ENCODE results near the gene DPP10.
"Not testable (repeated sequence)": the region's sequence is repeated elsewhere in the genome, so short reads cannot be mapped to it uniquely, and the experiment has no call there.

The DPP10 gene

DNA sequence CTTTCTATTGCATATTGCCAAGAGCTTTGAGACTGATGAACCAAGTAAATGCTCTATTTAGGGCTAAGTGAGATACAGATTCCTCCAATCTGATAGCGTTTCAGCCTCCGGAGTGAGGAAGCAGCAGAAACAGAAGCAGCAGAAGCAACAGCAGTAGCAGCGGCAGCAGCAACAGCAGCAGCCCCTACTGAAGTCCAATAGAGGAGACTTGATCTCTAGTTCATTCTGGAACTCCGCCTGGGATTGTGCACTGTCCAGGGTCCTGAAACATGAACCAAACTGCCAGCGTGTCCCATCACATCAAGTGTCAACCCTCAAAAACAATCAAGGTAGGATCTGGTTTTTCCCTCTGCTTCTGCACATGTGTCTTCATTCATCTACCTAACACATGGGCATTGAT lies at the start of gene DPP10:
DPP10 (plus strand) TSS at position 132 of the 400 bp plus-strand sequence.
- peak; percentile 48 for FAIRE-seq

DNA sequence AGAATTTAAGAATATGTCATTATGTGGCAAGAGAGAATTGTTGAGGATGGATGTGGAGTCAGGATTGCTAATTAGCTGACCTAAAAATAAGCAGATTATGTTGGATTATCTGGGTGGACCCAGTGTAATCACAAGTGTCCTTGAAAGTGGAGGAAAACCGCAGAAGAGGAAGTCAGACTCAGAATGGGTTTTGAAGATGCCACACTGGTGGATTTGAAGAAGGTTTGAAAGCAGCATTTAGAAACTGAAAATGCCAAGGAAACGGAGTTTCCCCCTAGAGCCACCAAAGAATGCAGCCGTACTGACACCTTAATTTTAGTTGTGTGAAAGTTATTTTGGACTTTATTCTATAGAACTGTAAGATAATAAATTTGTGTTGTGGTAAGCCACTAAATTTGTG lies 41.6 kb upstream of the DPP10 start:
- DNase-seq (ENCODE audit: low spot score) = no peak
- no peak for FAIRE-seq

More for the DNA sequence above, at the start of gene DPP10:
- peak; percentile 57 for DNase-seq (ENCODE audit: low spot score)

DNA sequence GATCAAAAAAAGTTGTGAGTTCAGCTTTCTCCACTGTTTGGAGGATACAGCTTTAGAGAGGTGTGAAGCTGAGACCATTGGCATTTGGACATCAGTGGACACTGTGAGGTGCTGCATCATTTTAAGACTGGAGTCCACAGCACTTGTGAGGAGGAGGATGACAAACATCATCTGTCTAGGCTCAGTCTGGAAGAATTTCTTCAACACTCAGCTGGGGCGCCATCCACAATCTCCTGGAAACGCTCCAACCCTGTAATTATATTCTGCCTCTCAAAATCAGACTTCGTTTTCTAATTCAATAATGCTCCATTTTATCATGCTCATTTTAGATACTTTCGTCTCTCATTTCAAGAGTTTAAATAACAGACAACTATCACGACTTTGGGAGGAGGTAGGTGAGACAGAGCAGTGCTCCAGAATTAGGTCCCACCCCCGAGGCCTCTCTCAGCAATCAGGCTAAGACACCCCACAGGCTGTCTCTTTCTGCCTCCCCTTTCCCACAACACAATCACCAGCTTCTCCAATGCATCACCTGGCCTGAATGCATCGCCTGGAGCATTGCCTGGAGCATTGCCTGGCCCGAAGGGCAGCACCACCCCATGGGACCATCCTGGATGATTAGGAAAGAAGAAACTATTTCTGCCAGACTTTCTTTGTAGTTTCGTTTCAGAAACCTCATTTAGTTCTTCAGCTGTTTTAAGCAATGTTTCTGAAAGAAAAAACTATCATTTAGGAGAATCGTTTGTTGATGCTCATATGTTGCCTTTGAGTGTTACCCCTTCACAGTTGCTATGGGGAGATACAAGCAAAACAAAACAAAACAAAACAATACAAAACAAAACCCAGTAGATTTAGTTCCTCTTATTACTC lies 37.0 kb upstream of the DPP10 start:
- DNase-seq (ENCODE audit: low spot score) (no peak), FAIRE-seq (no peak)

GRCh38 chr2:114406347-114406746 lies 36.1 kb upstream of the DPP10 start:
- FAIRE-seq (no peak), DNase-seq (ENCODE audit: low spot score) (no peak)

GRCh38 chr2:114407353-114407752 lies 35.1 kb upstream of the DPP10 start:
- FAIRE-seq = not testable (repeated sequence)

DNA sequence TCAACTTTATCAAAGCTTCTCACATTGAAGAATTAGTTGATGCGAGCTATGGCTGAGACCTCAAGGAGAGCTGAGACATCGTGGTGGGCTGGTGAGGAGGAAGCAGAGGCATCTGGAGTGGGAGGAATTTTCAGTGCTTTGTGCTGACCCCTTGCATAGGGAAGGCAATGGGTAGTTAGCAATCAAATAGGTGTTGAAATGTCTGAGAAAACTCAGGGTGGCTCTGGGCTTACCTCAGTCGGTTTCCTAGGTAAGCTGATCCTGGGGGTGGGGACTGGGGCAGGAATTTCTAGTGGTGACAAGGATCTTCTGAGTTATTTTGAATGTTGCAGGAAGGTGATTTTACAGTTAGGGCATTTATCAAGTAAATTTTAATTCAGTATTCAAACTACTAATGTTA lies 20.7 kb upstream of the DPP10 start:
- DNase-seq (ENCODE audit: low spot score) (no peak), FAIRE-seq (no peak)

More at GRCh38 chr2:114407353-114407752, 35.1 kb upstream of the DPP10 start:
- DNase-seq (ENCODE audit: low spot score) = not testable (repeated sequence)

DNA sequence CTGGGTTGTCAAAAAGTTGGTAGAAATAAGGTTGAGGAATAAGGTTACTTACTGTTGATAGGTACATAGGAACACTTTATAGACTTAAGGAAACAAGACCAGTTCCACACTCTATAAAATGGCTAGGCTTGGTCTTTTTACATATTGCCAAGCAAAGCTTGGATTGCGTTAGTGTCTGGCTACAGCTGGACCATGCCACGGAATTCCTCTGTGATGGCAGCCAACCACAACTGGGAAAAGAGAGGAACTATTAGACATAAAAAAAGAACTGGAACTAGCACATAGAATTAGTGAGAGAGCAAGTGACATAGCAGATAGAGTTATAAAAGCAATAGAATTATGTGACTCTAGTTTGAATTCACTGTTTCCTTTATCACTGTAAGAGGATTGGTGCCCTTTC lies 17.7 kb upstream of the DPP10 start:
- no peak for DNase-seq (ENCODE audit: low spot score)
- FAIRE-seq = no peak

GRCh38 chr2:114426756-114427155 lies 15.7 kb upstream of the DPP10 start:
- FAIRE-seq = no peak
- no peak for DNase-seq (ENCODE audit: low spot score)

DNA sequence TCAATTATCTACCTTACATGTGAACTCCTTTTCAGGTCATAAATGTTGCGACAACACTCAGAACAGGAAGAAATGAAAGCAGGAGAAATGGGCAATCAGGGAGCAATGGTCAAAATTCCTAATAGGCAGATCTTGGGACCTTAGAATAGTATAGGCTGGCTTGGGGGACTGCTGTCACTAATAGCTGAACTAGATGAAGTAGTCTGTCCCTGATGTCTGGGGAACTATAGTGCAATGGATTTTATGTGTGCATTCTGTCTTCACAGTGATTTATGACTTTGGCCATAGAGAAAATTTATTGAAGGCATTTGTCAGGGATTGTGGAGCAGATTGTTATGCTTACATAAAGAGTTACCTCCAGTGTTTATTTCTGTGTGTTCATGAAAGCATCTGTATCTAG lies 6.1 kb upstream of the DPP10 start:
- no peak for DNase-seq (ENCODE audit: low spot score)

DNA sequence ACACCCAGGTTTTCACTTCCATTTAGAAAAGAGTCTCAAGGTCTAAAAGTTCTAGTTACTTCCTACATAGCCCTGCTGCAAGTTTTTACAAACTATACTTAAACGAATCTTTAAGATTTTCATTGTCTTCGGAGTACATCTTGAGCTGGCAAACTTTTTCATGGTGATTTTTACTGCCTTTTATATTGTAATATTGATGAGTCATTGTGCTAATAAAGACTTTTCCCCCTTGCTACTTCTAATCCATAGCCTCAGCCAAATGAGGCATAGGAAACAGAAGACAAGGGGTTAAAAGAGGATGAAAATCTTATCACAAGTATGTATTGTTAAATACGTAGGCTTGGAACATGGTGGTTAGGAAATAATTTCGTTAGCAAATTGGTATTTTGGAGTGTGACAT lies 4.1 kb downstream of the DPP10 start:
- FAIRE-seq = no peak
- DNase-seq (ENCODE audit: low spot score) = no peak

More for the DNA sequence above, 6.1 kb upstream of the DPP10 start:
- no peak for FAIRE-seq

GRCh38 chr2:114450639-114451038 lies 8.2 kb downstream of the DPP10 start:
- FAIRE-seq = no peak
- DNase-seq (ENCODE audit: low spot score) = no peak

- no peak for DNase-seq (ENCODE audit: low spot score)
- no peak for FAIRE-seq
These were observed 14.1 kb downstream of the DPP10 start for GRCh38 chr2:114456566-114456965.

GRCh38 chr2:114457956-114458355 lies 15.5 kb downstream of the DPP10 start:
- DNase-seq (ENCODE audit: low spot score) = no peak
- FAIRE-seq = no peak

DNA sequence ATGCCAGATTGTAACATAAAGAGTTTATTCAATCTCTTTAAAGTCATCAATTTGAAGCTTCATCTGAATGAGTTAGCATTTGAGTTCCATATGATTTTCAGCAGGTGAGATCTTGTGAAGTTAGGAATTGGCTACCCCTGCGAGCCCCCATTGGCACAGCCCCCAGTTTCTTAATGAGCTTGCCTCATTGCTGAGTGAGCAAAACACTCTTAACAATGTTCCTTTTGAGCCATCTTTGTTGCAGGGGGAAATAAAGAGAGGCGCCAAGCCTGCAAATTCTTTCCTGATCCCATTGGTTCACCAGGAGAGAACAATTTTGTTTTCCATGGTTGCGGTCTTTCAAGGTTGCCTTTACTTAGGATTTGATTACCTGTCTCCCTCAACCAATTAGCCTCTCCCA lies 18.7 kb downstream of the DPP10 start:
- DNase-seq (ENCODE audit: low spot score) (no peak), FAIRE-seq (no peak)

DNA sequence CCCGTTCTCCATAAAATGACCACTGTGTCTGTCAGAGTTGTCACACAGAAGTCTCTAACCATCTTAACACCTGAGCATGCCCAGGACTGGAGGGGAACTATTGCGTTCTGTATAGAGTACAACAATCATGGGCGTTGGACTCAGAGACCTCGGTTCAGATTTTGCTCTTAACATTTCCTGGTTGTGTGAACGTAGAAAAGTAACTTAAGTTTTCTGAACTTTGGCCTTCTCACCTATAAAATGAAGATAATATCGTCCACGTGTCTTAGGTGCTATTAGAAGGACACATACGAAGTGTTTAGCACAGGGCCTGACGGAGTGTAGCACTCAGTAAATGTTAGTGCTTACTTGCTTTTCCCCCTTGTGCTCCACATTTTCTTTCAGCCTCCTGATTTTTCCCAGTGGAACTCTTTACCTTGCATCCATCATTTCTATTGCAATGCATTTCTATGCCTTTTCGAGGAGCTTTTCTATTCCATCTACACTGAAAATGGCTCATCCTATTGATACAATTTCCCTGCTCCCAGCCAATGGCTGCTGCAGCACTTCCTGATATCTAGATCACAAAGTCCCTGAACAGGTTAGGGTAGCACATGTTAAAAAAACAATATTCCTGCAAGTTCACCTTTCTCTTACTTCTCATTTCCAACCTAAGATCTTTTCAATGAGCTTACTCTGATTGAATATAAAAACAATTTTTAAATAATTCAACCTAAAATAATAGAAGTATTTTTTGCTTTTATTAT lies 22.7 kb downstream of the DPP10 start:
- no peak for DNase-seq (ENCODE audit: low spot score)
- no peak for FAIRE-seq

GRCh38 chr2:114468343-114468742 lies 25.9 kb downstream of the DPP10 start:
- DNase-seq (ENCODE audit: low spot score) (no peak), FAIRE-seq (no peak)

DNA sequence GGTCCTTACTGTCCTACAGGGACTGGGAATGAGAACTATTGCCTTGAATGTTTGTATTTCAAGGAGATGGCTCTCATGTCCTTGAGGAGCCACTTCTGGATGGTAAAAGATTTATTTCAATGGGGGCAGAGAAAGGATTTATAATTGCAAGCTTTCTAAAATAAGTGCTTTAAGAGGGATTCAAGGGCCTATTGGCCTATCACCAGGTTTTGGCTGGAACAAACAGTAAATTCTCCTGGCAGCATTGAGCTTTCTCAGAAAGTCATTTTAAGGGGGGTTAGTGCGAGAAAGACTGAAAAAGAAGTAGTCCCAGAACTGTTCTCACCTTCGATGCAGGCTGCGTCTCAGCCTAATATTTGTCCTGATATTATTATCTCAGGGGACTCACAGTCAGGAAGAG lies 29.8 kb downstream of the DPP10 start:
- no peak for FAIRE-seq
- no peak for DNase-seq (ENCODE audit: low spot score)

- DNase-seq (ENCODE audit: low spot score) (no peak), FAIRE-seq (no peak)
These were observed 30.3 kb downstream of the DPP10 start for GRCh38 chr2:114472726-114473125.

GRCh38 chr2:114488841-114489530 lies 46.5 kb downstream of the DPP10 start:
- FAIRE-seq (no peak), DNase-seq (ENCODE audit: low spot score) (no peak)

GRCh38 chr2:114495046-114495445 lies 52.6 kb downstream of the DPP10 start:
- FAIRE-seq (no peak), DNase-seq (ENCODE audit: low spot score) (no peak)

DNA sequence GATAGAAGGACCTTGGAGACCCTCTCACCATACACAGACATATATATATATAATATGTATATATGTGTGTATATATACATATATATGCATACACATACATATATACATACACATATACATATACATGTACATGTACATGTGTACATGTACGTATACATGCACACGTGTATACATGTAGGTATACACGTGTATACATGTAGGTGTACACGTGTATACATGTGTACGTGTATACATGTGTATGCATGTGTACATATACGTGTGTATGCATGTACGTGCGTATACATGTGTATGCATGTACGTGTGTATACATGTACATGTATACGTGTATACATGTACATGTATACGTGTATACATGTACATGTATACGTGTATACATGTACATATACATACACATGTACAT lies 54.5 kb downstream of the DPP10 start:
- FAIRE-seq (peak; percentile 98), DNase-seq (ENCODE audit: low spot score) (no peak)

- FAIRE-seq = no peak
- no peak for DNase-seq (ENCODE audit: low spot score)
These were observed 56.7 kb downstream of the DPP10 start for GRCh38 chr2:114499101-114499500.
